Calu3 (cell line): ENCODE results near the gene SERGEF. TPM values are rescaled to one million over a fixed set of nuclear protein-coding genes. Genes with fewer than 3 reads are reported as not detected.

ENCODE experiments used
- BruUV-seq: library from RNA; stranded (reverse); fragments of 400-500 nt; replicated peaks from 2 replicates; lab custom pipeline; 2021; lab: Mats Ljungman, UMichigan
- CTCF ChIA-PET: fragments of 300-600 bp; sonication (Branson Sonifier 250); formaldehyde crosslinking; loops from one replicate; lab custom pipeline; 2022; ENCODE audit warnings: antibody characterized with exemption; lab: Charles Lee
- DNase-seq: peaks from one replicate; pipeline ENCODE4 v3.0.0; 2022
- H3K27ac Mint-ChIP-seq: one replicate; pipeline ENCODE4 v1.8.0; 2022; ENCODE audit warnings: mixed read lengths; ENCODE audit not compliant: unreplicated experiment
- H3K27me3 Mint-ChIP-seq: one replicate; pipeline ENCODE4 v1.8.0; 2022; ENCODE audit warnings: mixed read lengths; ENCODE audit not compliant: unreplicated experiment
- H3K36me3 Mint-ChIP-seq: one replicate; pipeline ENCODE4 v1.8.0; 2022; ENCODE audit warnings: mild to moderate bottlenecking, moderate library complexity, mixed read lengths; ENCODE audit not compliant: insufficient read depth, unreplicated experiment
- H3K4me1 Mint-ChIP-seq: one replicate; pipeline ENCODE4 v1.8.0; 2022; ENCODE audit warnings: mild to moderate bottlenecking, low read depth, mixed read lengths; ENCODE audit not compliant: unreplicated experiment
- H3K4me3 Mint-ChIP-seq: one replicate; pipeline ENCODE4 v1.8.0; 2022; ENCODE audit warnings: mild to moderate bottlenecking, low read depth, moderate library complexity, mixed read lengths; ENCODE audit not compliant: unreplicated experiment
- H3K9me3 Mint-ChIP-seq: one replicate; pipeline ENCODE4 v1.8.0; 2022; ENCODE audit warnings: low read depth, mixed read lengths; ENCODE audit not compliant: unreplicated experiment
- CTCF ChIP-seq: fragments of 200-600 bp; IDR thresholded peaks from one replicate; pipeline ENCODE4 v1.8.0; 2022; ENCODE audit warnings: antibody characterized with exemption; ENCODE audit not compliant: unreplicated experiment
- intact Hi-C: fragments of 100-400 bp; cut with micrococcal nuclease; formaldehyde crosslinking; loops from one replicate; pipeline ENCODE4 v1.10.0; 2022; ENCODE audit not compliant: unreplicated experiment
- total RNA-seq: library from RNA; stranded (reverse); gene quantifications from 2 replicates; pipeline ENCODE4 v1.2.3, GENCODE V29; 2022

Gene SERGEF
- total RNA-seq, 1 experiment from 2014 or later, result 28.1 TPM

DNA sequence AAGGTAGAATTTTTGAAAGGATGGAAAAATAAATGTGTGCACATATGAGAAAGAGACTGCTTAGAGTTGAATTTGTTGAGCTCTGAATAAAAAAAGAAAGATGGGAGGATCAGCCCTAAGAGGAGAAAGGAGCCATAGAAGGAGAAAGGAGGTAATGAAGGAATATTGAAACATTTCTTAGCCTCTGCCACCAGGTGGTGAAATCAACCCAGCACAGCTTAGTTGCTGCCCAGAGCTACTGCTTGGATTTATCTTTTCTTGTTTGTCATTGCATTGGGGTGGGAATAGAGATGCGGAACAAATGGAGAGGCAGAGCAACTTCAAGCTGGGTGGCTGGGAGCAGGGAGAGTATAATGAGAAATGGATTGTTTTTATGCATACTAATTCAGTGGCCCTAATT, 80.4 kb downstream of the SERGEF start:
- no TSS peak for BruUV-seq
- intact Hi-C loops, result no loop called here
- no peak for TF ChIP-seq CTCF
- no peak overlapping the region for H3K4me3 Mint-ChIP-seq
- no peaks in the 10 kb centered on the region for H3K4me1 Mint-ChIP-seq
- CTCF ChIA-PET, result no interaction called here
- no peak for DNase-seq
- H3K36me3 Mint-ChIP-seq, result no peaks in the 10 kb centered on the region
- no peaks in the 10 kb centered on the region for H3K9me3 Mint-ChIP-seq
- H3K27ac Mint-ChIP-seq, result no peak overlapping the region
- H3K27me3 Mint-ChIP-seq, result no peaks in the 10 kb centered on the region

- no peaks in the 10 kb centered on the region for H3K4me1 Mint-ChIP-seq
- H3K27ac Mint-ChIP-seq, result no peak overlapping the region
- H3K9me3 Mint-ChIP-seq, result no peaks in the 10 kb centered on the region
- H3K4me3 Mint-ChIP-seq, result no peak overlapping the region
- CTCF ChIA-PET, result no interaction called here
- intact Hi-C loops, result no loop called here
- no peak for DNase-seq
- no peak for TF ChIP-seq CTCF
- no TSS peak for BruUV-seq
- H3K27me3 Mint-ChIP-seq, result no peaks in the 10 kb centered on the region
- H3K36me3 Mint-ChIP-seq, result no peaks in the 10 kb centered on the region
Observed at GRCh38 chr11:17931595-17931994, 81.3 kb downstream of the SERGEF start.

DNA sequence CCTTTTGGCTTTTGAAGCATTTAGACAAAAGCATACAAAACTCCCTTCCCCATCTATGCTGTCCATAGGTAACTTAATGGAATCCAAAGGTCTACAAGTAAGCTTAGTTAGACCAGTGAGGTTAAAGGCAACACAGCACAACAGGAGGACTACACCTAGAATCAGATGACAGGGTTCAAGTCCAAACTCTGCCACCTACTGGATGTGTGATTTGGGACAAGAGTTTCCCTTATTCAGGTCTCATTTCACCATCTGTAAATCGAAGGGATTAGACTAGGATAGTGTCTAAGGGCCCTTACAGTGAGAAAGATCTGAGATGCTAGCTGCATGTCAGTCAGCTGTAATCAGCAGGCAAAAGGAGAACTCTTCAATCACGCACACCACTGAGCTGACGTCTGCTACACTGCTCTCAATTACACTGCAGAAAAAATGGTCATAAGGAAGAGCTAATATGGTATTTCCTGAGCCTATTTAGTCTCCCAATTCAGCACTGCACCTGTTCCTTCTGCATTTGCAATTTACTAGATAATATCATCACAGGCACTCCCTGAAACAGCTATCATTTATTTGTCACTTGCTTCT, 82.2 kb downstream of the SERGEF start:
- TF ChIP-seq CTCF, result no peak
- CTCF ChIA-PET, result no interaction called here
- no peak for DNase-seq
- BruUV-seq, result no TSS peak
- no peak overlapping the region for H3K4me3 Mint-ChIP-seq
- no peaks in the 10 kb centered on the region for H3K4me1 Mint-ChIP-seq
- no peaks in the 10 kb centered on the region for H3K9me3 Mint-ChIP-seq
- no peaks in the 10 kb centered on the region for H3K27me3 Mint-ChIP-seq
- H3K27ac Mint-ChIP-seq, result no peak overlapping the region
- H3K36me3 Mint-ChIP-seq, result no peaks in the 10 kb centered on the region
- intact Hi-C loops, result no loop called here

GRCh38 chr11:17929171-17929570, 83.7 kb downstream of the SERGEF start:
- no TSS peak for BruUV-seq
- CTCF ChIA-PET, result interaction anchor here (0.7 to 2.3 kb wide), 2 partner anchors 32 to 198 kb away, joined by 3 to 5 read pairs; no protein-coding TSS in a partner anchor
- no peaks in the 10 kb centered on the region for H3K4me1 Mint-ChIP-seq
- no peak for DNase-seq
- H3K27me3 Mint-ChIP-seq, result no peaks in the 10 kb centered on the region
- no peak for TF ChIP-seq CTCF
- H3K36me3 Mint-ChIP-seq, result no peaks in the 10 kb centered on the region
- H3K4me3 Mint-ChIP-seq, result no peak overlapping the region
- intact Hi-C loops, result no loop called here
- no peak overlapping the region for H3K27ac Mint-ChIP-seq
- no peaks in the 10 kb centered on the region for H3K9me3 Mint-ChIP-seq
